GM12872 (cell line): Measurements from ENCODE around the gene EPHA6.

Experiments
- TF ChIP-seq, protein P1 (sequence below): IDR thresholded peaks from 3 replicates; pipeline ENCODE4 v1.5.1; 2011; ENCODE audit warnings: low read depth, mild to moderate bottlenecking, low read length, moderate library complexity; ENCODE audit not compliant: insufficient read depth

EPHA6 gene

DNA sequence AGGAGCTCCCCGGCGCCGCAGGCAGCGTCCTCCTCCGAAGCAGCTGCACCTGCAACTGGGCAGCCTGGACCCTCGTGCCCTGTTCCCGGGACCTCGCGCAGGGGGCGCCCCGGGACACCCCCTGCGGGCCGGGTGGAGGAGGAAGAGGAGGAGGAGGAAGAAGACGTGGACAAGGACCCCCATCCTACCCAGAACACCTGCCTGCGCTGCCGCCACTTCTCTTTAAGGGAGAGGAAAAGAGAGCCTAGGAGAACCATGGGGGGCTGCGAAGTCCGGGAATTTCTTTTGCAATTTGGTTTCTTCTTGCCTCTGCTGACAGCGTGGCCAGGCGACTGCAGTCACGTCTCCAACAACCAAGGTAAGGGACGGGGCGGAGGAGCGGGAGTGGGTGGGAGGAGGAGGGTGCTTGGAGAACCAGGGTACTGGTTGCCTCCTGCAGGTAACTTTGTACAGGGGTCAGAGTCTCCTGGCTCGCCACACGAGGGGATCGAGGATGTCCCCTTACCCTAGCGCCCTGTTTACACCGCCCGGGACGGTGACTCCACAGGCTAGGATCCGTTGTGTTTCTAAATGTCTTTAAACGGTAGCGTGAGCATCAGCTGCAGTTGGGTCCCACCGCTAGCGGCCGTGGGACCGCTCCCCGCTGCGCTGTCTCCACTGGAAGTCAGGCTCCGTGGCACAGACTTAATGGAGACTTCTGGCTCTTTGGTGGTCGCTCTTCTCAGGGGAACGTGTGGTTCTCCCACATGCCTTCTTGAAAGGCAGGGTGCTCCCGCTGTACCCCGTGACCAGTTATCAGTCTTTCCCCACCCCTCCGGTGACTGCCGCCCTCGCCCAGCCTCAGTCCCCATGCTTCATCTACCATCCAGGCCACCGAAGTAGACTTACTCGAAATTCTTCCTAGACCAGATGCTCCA, 515 bp downstream of the EPHA6 start:
- TF ChIP-seq, protein P1, sequence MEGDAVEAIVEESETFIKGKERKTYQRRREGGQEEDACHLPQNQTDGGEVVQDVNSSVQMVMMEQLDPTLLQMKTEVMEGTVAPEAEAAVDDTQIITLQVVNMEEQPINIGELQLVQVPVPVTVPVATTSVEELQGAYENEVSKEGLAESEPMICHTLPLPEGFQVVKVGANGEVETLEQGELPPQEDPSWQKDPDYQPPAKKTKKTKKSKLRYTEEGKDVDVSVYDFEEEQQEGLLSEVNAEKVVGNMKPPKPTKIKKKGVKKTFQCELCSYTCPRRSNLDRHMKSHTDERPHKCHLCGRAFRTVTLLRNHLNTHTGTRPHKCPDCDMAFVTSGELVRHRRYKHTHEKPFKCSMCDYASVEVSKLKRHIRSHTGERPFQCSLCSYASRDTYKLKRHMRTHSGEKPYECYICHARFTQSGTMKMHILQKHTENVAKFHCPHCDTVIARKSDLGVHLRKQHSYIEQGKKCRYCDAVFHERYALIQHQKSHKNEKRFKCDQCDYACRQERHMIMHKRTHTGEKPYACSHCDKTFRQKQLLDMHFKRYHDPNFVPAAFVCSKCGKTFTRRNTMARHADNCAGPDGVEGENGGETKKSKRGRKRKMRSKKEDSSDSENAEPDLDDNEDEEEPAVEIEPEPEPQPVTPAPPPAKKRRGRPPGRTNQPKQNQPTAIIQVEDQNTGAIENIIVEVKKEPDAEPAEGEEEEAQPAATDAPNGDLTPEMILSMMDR: no peak

DNA sequence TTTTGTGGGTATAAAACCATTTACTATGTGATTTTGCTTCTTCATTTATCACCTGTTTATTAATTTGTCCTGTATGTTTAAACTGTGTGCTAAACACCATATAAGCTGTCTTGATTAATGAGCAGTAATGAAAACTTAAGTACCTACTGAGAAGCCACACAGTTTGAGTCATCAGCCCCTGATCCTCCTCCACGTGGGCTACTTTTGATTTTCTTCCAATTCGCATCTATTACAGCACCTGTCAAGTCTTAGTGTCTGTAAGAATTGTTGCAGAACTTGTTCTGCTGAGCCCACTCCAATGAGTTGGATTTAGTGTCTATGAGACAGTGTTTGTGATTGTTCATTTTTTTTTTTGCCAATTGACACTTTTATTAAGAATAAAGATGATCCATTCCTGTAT, 16.8 kb downstream of the EPHA6 start:
- TF ChIP-seq, protein P1: no peak

DNA sequence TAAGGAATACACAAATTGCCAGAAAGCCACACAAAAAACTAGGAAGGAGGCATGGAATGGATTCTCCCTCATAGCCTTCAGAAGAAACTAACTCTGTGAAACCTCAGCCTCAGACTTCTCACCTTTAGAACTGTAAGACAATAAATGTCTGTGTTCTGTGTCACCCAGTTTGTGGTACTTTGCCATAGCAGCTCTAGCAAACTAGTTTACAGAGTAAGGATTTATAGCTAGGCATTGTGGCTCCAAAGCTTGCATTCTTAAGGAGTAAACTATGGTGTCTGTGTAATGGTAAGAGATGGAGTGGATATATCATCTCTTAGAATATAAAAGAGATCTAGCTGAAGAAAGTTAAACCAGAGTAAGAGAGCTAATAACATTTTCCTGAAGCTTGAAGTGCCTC, 18.9 kb downstream of the EPHA6 start:
- TF ChIP-seq, protein P1: no peak

DNA sequence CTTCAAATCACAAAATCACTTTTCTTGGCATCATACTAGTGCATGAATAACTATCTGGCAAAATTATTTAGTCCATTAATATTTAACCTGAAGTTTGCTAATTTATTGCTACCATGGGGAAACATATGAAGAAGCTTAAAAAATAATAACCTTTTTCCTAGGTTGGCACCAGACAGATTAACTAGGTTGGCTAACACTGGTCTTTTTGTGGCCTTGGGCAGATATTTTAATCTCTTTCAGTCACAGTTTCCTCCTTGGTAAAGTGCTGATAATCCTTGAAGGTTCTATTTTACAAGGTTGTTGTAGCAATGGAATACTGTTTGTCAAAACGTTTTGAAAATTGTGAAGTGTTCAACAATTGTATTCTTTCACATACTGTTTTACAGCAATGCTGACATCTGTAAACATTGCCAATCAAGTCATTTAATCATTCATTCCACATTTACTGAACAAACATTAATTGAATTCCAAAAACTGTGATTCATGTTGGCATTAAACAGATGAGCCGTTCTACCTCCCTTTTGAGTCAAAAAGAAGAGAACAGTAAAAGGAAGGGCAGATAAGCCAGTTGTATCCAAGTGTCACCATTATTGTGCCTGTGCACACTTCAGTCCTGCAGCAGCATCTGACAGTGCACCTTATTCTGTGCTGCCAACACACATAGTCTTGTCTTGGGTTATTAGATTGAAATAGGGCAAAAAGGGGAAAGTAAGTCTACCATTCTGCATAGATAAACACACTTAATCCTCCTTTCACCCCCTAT, 21.9 kb downstream of the EPHA6 start:
- TF ChIP-seq, protein P1: no peak

DNA sequence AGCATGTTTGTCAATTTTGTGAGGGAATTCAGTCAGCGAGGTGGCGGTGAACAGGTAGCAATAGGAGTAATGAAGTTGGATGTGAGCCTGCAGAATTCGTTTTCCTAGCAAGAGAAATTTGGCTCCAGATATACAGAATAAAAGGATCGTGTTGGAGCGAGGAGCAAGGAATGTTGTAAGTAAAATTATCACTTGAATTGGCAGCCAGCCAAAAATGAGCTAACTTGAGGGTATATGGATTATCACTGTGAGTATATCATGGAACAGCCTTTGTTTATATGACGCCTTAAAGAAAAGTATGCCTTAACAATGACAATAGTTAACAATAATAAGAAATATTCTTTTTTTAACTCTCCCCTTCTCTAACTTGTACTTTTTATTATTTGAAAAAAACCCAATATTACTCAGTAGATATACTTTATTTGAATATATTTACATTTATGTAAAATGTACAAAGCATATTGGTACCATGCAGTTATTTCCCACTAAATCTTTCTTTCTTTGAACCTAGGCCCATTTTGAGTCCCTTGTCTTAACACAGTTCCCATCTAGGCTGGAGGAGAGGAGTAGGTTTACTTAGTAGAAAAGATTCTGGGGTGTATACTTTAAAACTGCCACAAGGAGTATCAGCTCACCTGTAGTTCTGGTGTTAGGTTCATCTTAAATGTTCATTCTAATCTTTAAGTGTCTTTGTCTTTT, 29.3 kb downstream of the EPHA6 start:
- TF ChIP-seq, protein P1: no peak

DNA sequence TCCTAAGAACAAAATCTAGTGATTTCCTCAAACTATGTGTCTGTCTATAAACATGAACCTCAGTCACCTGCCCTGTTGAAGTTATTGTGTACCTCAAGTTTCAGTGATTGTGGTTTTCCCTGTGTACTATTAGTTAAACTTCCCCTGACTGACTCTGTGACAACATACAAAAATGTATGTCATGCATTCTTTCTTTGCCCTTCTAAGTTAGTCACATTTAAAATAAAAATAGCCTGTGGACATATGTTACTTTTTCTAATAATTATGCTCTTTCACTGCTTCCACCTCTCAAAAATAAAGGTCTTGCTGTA, 29.8 kb downstream of the EPHA6 start:
- TF ChIP-seq, protein P1: no peak

DNA sequence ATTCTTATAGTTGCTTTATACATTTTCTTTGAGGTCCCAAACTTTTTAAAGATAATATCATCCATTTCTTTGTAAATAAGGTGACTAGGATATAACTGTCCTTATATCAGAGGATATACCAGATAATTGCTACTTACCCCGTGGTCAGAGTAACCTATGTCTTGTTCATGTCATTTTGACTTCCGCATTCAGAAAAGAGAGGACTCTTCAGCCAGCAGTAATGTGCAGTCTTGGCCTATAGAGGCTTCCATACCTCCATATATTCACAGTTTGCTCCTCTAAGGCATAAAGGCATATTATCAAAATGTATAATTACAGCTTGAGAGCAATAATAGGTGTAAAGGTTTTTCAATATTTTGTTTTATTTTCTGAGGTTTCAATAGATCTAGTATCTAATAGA, 38.5 kb downstream of the EPHA6 start:
- TF ChIP-seq, protein P1: no peak
